AG04450 (cell line): ENCODE results near the gene PANX3. TPM values are rescaled to one million over a fixed set of nuclear protein-coding genes. Genes with fewer than 3 reads are reported as not detected.

ENCODE experiments used
- CTCF ChIA-PET: fragments of 300-600, 350-600 bp; formaldehyde crosslinking; extraction: SDS; loops from one replicate; lab custom pipeline; 2022; ENCODE audit warnings: antibody characterized with exemption, inconsistent platforms; lab: Charles Lee
- POLR2A ChIA-PET: fragments of 350-600 bp; formaldehyde crosslinking; extraction: SDS; loops from one replicate; lab custom pipeline; 2021; ENCODE audit warnings: antibody characterized with exemption, inconsistent platforms; lab: Yijun Ruan, JAX
- DNase-seq: peaks from one replicate; pipeline ENCODE4 v3.0.0-alpha.2; 2011; ENCODE audit warnings: low read depth, low spot score
- H3K27ac ChIP-seq: one replicate; pipeline ENCODE4 v1.5.1; 2012; ENCODE audit warnings: low read depth, low read length, control low read depth
- H3K27me3 ChIP-seq: one replicate; pipeline ENCODE4 v1.6.0; 2012; ENCODE audit warnings: low read length; ENCODE audit not compliant: control insufficient read depth, insufficient read depth
- H3K4me3 ChIP-seq: 2 replicates; pipeline ENCODE4 v1.5.1; 2011; ENCODE audit warnings: mild to moderate bottlenecking, low read depth, low read length, control low read depth
- H3K9me3 ChIP-seq: 2 replicates; pipeline ENCODE4 v1.5.1; 2012; ENCODE audit warnings: low read length; ENCODE audit not compliant: control insufficient read depth, insufficient read depth
- CTCF ChIP-seq: IDR thresholded peaks from 2 replicates; pipeline ENCODE4 v1.5.1; 2011; ENCODE audit warnings: low read depth, low read length, control low read depth, inconsistent platforms
- polyA plus RNA-seq: library from polyadenylated mRNA; depleted of rRNA; stranded (reverse); fragments of >200 nt; gene quantifications from 2 replicates; pipeline ENCODE4 v1.2.3, GENCODE V29; 2011

PANX3 gene
- polyA plus RNA-seq, 1 experiment: not detected

- H3K27me3 ChIP-seq: no peaks in the 10 kb centered on the region
- POLR2A ChIA-PET: no interaction called here
These were observed 34.9 kb downstream of the PANX3 start for GRCh38 chr11:124646148-124646547.

GRCh38 chr11:124648610-124649009 is 37.4 kb downstream of the PANX3 start:
- CTCF ChIA-PET: interaction anchor here (0.5 to 5.0 kb wide), 4 partner anchors 20 to 232 kb away, joined by 4 to 29 read pairs (median 6); partner anchors contain the start of gene ROBO3
- no peak for TF ChIP-seq CTCF
- no peak overlapping the region for H3K4me3 ChIP-seq
- POLR2A ChIA-PET: no interaction called here
- no peaks in the 10 kb centered on the region for H3K9me3 ChIP-seq
- H3K27ac ChIP-seq: no peak overlapping the region
- H3K27me3 ChIP-seq: no peaks in the 10 kb centered on the region
- DNase-seq: no peak

More at GRCh38 chr11:124646148-124646547, 34.9 kb downstream of the PANX3 start:
- H3K9me3 ChIP-seq: no peaks in the 10 kb centered on the region
- TF ChIP-seq CTCF: no peak
- no peak overlapping the region for H3K4me3 ChIP-seq
- no peak for DNase-seq
- CTCF ChIA-PET: interaction anchor here (1.0 to 5.0 kb wide), 6 partner anchors 23 to 220 kb away, joined by 4 to 107 read pairs (median 26); no protein-coding TSS in a partner anchor
- no peak overlapping the region for H3K27ac ChIP-seq

DNA sequence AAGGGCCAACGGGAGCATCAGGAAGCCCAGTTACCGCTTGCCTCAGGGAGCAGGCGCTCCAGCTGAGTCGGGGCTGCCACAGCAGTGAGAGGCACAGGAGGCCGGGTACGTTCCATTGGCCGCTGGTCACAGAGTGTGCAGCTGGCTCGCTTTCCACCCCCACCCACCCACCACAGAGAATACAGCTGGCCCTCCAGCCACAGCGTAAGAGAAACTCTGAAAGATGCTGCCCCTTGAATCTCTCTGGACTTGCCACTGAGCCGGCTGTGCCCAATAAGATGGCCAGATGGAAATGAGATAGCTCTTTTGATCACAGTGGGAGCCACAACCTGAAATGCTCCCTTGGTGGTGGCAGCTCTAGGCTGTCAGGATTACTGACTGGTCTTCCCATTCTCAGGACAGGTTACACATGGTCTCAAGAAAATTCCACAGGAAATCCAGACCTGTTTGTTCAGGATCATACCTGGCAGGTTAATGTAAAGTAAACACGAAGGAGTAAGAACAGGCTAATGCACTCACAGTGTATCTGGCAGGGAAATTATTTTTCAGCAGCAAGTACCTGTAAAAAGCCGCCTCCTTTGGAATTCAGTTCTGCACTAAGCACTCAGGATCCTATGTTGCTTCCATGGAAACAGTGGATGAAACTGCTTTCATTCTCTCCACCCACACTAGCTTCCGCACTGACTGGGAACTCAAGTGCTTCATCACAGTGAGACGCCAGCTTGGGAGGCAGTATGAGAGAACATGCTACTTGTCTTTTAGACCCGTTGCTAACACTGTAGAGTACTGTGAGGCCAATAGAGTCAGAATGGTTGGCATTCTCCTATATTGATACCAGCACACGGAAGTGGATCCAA is 45.8 kb downstream of the PANX3 start:
- Histone ChIP-seq H3K27me3 (no peaks in the 10 kb centered on the region), H3K9me3 (no peaks in the 10 kb centered on the region), H3K27ac (no peak overlapping the region), H3K4me3 (no peak overlapping the region)
- CTCF ChIA-PET: interaction anchor here (1.2 to 4.4 kb wide), 3 partner anchors 13 to 180 kb away, joined by 5 to 20 read pairs (median 8); no protein-coding TSS in a partner anchor
- no peak for DNase-seq
- POLR2A ChIA-PET: interaction anchor here (0.6 to 0.7 kb wide), 2 partner anchors 125 to 240 kb away, joined by 3 to 5 read pairs; no protein-coding TSS in a partner anchor
- TF ChIP-seq CTCF: no peak

- CTCF ChIA-PET: interaction anchor here (4.4 kb wide), 1 partner anchor 14 kb away, joined by 20 read pairs; no protein-coding TSS in a partner anchor
- H3K27me3 ChIP-seq: no peaks in the 10 kb centered on the region
- POLR2A ChIA-PET: no interaction called here
- no peak overlapping the region for H3K4me3 ChIP-seq
- TF ChIP-seq CTCF: no peak
- no peaks in the 10 kb centered on the region for H3K9me3 ChIP-seq
- no peak overlapping the region for H3K27ac ChIP-seq
- DNase-seq: no peak
These were observed 46.7 kb downstream of the PANX3 start for GRCh38 chr11:124657904-124658303.

DNA sequence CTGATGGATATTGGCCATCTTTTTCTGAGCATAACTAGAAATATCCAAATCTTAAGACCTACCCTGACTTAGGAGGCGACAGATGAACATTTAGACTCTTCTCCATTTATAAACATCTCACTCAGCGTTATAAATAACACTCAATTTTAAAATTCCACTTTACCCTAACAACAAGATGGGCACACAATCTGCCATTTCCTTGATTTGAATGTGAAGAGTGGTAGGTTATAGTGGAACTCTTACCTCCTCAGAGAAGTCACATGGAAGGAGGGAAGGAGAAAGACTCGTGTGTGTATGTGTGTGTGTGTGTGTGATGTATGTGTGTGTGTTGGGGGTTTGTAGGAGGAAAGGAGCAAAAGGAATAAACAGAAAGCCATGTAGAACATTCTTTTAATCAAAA is 47.3 kb downstream of the PANX3 start:
- CTCF ChIA-PET: interaction anchor here (0.9 kb wide), 1 partner anchor 11 kb away, joined by 3 read pairs; no protein-coding TSS in a partner anchor
- POLR2A ChIA-PET: no interaction called here

More for the DNA sequence above, 47.3 kb downstream of the PANX3 start:
- Histone ChIP-seq H3K27ac (no peak overlapping the region), H3K9me3 (no peaks in the 10 kb centered on the region), H3K4me3 (no peak overlapping the region), H3K27me3 (no peaks in the 10 kb centered on the region)
- DNase-seq: no peak
- TF ChIP-seq CTCF: no peak
